ENCODE results near the gene PTPRN2. TPM values are rescaled to one million over a fixed set of nuclear protein-coding genes. Genes with fewer than 3 reads are reported as not detected.

The PTPRN2 gene
- total RNA-seq, 1 experiment from 2014 or later, result not detected

DNA sequence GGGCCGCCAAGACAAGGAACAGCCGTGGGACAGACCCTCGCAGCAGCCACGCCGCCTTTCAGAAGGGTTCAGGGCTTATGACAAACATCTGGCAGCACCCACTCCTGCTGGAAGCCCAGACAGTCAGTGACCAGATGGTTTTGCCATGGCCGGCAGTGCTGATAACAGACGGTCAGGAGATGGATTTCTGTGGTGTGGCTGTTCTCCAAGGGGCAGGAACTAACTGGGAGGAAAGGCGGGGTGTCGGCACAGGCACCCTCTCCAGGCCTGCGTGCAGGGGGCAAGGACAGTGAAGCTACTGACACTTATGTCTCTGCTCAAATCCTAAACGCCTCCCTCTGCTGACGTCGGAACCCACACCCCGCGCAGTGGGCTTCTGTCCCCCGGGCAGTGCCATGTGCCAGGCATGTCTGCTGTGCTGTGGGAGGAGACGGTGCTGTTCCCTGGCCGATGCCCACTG lies 834.8 kb downstream of the PTPRN2 start:
- Histone ChIP-seq H3K4me1 (replicated peaks; ENCODE audit: insufficient read depth) (no peaks in the 10 kb centered on the region), H2AFZ (no peak overlapping the region), H3K4me3 (no peak overlapping the region), H3K27ac (no peak overlapping the region), H3K9me3 (ENCODE audit: insufficient read depth, low read depth) (no peaks in the 10 kb centered on the region), H3F3A (ENCODE audit: insufficient read depth, low read depth) (no peaks in the 10 kb centered on the region), H3K36me3 (ENCODE audit: low read depth) (no peaks in the 10 kb centered on the region), H3K4me2 (no peak overlapping the region), H3K79me2 (ENCODE audit: low read depth) (no peaks in the 10 kb centered on the region), H4K20me1 (ENCODE audit: insufficient read depth) (no peaks in the 10 kb centered on the region), H3K9me2 (ENCODE audit: insufficient read depth) (no peaks in the 10 kb centered on the region), H3K27me3 (ENCODE audit: insufficient read depth, low read depth) (peaks cover 80% of the 10 kb centered on the region)
- no TSS peak for BruUV-seq (replicated peaks)
- TF ChIP-seq, protein P1, sequence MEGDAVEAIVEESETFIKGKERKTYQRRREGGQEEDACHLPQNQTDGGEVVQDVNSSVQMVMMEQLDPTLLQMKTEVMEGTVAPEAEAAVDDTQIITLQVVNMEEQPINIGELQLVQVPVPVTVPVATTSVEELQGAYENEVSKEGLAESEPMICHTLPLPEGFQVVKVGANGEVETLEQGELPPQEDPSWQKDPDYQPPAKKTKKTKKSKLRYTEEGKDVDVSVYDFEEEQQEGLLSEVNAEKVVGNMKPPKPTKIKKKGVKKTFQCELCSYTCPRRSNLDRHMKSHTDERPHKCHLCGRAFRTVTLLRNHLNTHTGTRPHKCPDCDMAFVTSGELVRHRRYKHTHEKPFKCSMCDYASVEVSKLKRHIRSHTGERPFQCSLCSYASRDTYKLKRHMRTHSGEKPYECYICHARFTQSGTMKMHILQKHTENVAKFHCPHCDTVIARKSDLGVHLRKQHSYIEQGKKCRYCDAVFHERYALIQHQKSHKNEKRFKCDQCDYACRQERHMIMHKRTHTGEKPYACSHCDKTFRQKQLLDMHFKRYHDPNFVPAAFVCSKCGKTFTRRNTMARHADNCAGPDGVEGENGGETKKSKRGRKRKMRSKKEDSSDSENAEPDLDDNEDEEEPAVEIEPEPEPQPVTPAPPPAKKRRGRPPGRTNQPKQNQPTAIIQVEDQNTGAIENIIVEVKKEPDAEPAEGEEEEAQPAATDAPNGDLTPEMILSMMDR (conservative IDR thresholded peaks at IDR 0.05), result no peak
- peak; percentile 42; the same call in 1 of the 2 replicates for TF ChIP-seq EZH2 (IDR thresholded peaks at IDR 0.05; ENCODE audit: low read depth)
- no peak for DNase-seq
- intact Hi-C loops (cut with micrococcal nuclease; ENCODE audit: unreplicated experiment), result no loop called here
- ChIA-PET POLR2A (ENCODE audit: unreplicated experiment) (no interaction called here), CTCF (no interaction called here)

DNA sequence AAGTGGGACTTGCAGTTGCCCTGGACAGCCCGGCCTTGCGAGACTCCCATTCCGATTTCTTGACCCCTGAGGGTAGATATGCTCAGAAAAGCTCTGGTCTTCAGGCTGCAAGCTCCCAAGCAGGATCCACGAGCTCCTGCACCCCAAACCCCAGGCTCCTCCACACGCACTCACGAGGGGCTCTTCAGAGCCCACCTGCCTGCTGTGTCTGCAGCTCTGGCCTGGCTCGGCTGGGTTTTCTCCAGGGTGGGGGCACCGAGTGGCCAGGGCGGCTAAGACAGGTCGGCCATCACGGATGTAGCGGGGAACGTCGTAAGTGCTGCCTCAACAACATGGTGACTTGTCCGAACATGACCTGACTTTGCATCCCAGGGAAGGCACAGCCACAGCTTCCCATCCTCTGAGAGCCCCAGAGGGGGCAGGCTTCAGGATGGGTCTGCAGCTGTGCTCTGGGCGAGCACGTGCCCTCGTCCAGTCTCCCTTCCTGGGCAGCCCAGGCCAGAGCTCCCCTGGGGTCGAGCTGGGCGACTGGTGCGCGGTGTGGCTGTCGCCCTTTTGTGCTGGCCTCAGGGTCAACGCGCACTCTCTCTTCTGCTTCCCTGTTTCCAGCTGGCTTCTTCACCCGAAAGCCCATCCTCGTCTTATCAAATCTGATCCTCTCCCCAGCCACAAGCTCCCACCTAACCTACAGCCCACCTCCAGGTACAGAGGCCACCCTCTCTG lies 835.5 kb downstream of the PTPRN2 start:
- no peaks in the 10 kb centered on the region for H3K4me1 ChIP-seq (replicated peaks; ENCODE audit: insufficient read depth)
- no peaks in the 10 kb centered on the region for H3F3A ChIP-seq (ENCODE audit: insufficient read depth, low read depth)
- H3K9me3 ChIP-seq (ENCODE audit: insufficient read depth, low read depth), result no peaks in the 10 kb centered on the region
- H3K79me2 ChIP-seq (ENCODE audit: low read depth), result no peaks in the 10 kb centered on the region
- POLR2A ChIA-PET (ENCODE audit: unreplicated experiment), result no interaction called here
- no peak overlapping the region for H2AFZ ChIP-seq
- CTCF ChIA-PET, result no interaction called here
- no peak overlapping the region for H3K4me3 ChIP-seq
- H3K9me2 ChIP-seq (ENCODE audit: insufficient read depth), result no peaks in the 10 kb centered on the region
- intact Hi-C loops (cut with micrococcal nuclease; ENCODE audit: unreplicated experiment), result no loop called here
- no peaks in the 10 kb centered on the region for H4K20me1 ChIP-seq (ENCODE audit: insufficient read depth)
- DNase-seq, result no peak
- no peak overlapping the region for H3K27ac ChIP-seq
- TF ChIP-seq, protein P1 (conservative IDR thresholded peaks at IDR 0.05), result no peak
- no peak for TF ChIP-seq EZH2 (IDR thresholded peaks at IDR 0.05; ENCODE audit: low read depth)
- no peak overlapping the region for H3K4me2 ChIP-seq
- no peaks in the 10 kb centered on the region for H3K36me3 ChIP-seq (ENCODE audit: low read depth)
- no TSS peak for BruUV-seq (replicated peaks)
- H3K27me3 ChIP-seq (ENCODE audit: insufficient read depth, low read depth), result peaks cover 73% of the 10 kb centered on the region

- DNase-seq, result no peak
Measured at GRCh38 chr7:157751406-157751805, 836.2 kb downstream of the PTPRN2 start.

More at GRCh38 chr7:157751406-157751805, 836.2 kb downstream of the PTPRN2 start:
- TF ChIP-seq EZH2 (IDR thresholded peaks at IDR 0.05; ENCODE audit: low read depth), result no peak
- TF ChIP-seq, protein P1 (conservative IDR thresholded peaks at IDR 0.05), result no peak
- Histone ChIP-seq H3K9me2 (ENCODE audit: insufficient read depth) (no peaks in the 10 kb centered on the region), H3K9me3 (ENCODE audit: insufficient read depth, low read depth) (no peaks in the 10 kb centered on the region), H3K27me3 (ENCODE audit: insufficient read depth, low read depth) (peaks cover 69% of the 10 kb centered on the region), H3K4me2 (no peak overlapping the region), H3K4me3 (no peak overlapping the region), H2AFZ (no peak overlapping the region), H3K36me3 (ENCODE audit: low read depth) (no peaks in the 10 kb centered on the region), H4K20me1 (ENCODE audit: insufficient read depth) (no peaks in the 10 kb centered on the region), H3K4me1 (replicated peaks; ENCODE audit: insufficient read depth) (no peaks in the 10 kb centered on the region), H3F3A (ENCODE audit: insufficient read depth, low read depth) (no peaks in the 10 kb centered on the region), H3K27ac (no peak overlapping the region), H3K79me2 (ENCODE audit: low read depth) (no peaks in the 10 kb centered on the region)
- POLR2A ChIA-PET (ENCODE audit: unreplicated experiment), result no interaction called here
- intact Hi-C loops (cut with micrococcal nuclease; ENCODE audit: unreplicated experiment), result no loop called here
- BruUV-seq (replicated peaks), result no TSS peak
- CTCF ChIA-PET, result no interaction called here

Measured in PC-9 (cell line).